HCT116 (cell line): ENCODE results near the gene CHSY3. TPM values are rescaled to one million over a fixed set of nuclear protein-coding genes. Genes with fewer than 3 reads are reported as not detected.

ENCODE experiments used
- ATAC-seq: fragments of 200-7000 bp; cut with Tn5 transposase; 2 replicates; pipeline ENCODE4 v1.9.1; 2020; ENCODE audit warnings: mild to moderate bottlenecking, moderate library complexity
- BruUV-seq: library from RNA; stranded (reverse); fragments of 400-500 nt; replicated peaks from 2 replicates; lab custom pipeline; 2021; lab: Mats Ljungman, UMichigan
- CTCF ChIA-PET: fragments of 300-600 bp; sonication (Branson Sonifier 250); formaldehyde crosslinking; loops from one replicate; lab custom pipeline; 2021; ENCODE audit warnings: antibody characterized with exemption; lab: Charles Lee
- POLR2A ChIA-PET: fragments of 300-600, 350-600 bp; sonication (Branson Sonifier 250); formaldehyde crosslinking; loops from one replicate; lab custom pipeline; 2021; ENCODE audit warnings: antibody characterized with exemption; lab: Charles Lee
- RAD21 ChIA-PET, 2 experiments: fragments of 300-600 bp; sonication (Branson Sonifier 250); formaldehyde crosslinking; loops; one replicate each; lab custom pipeline; 2023; ENCODE audit warnings: low total read pairs in 2 of 2; ENCODE audit not compliant: uncharacterized antibody in 2 of 2, unreplicated experiment in 2 of 2, low non-redundant PET in 1 of 2; lab: Charles Lee
- DNase-seq: peaks from one replicate; pipeline ENCODE4 v3.0.0-alpha.2; 2010; ENCODE audit warnings: low read depth, low spot score
- H2AFZ ChIP-seq: fragments of 200-600 bp; shearing (Covaris generic), sonication (generic); 2 replicates; pipeline ENCODE4 v1.6.1; 2017; ENCODE audit warnings: low read depth, mixed run types, mixed read lengths, antibody characterized with exemption, low read length; ENCODE audit not compliant: poor library complexity, severe bottlenecking
- H3K27ac ChIP-seq: 2 replicates; pipeline ENCODE4 v1.5.1; 2012; ENCODE audit warnings: low read depth, low read length
- H3K27me3 ChIP-seq: fragments of 200-600 bp; sonication (generic); 2 replicates; pipeline ENCODE4 v1.6.1; 2016; ENCODE audit warnings: mixed run types, low read length, mixed read lengths; ENCODE audit not compliant: insufficient read depth
- H3K36me3 ChIP-seq, 2 experiments: fragments of 200-500 bp in 1 of 2; fragments of 200-600 bp in 1 of 2; sonication (Bioruptor generic) in 1 of 2; sonication (generic) in 1 of 2; 2 replicates each; pipeline versions ENCODE4 v1.5.1 to v1.6.1; 2014 to 2016; ENCODE audit warnings: low read length in 2 of 2, inconsistent platforms in 1 of 2, mixed read lengths in 1 of 2, mixed run types in 1 of 2; ENCODE audit not compliant: insufficient read depth in 2 of 2, control insufficient read depth in 1 of 2
- H3K4me1 ChIP-seq, 2 experiments: fragments of 200-600 bp in 1 of 2; sonication (generic) in 1 of 2; 2 replicates each; pipeline versions ENCODE4 v1.5.1 to v1.6.1; 2012 to 2017; ENCODE audit warnings: low read length in 2 of 2, inconsistent platforms in 1 of 2, mild to moderate bottlenecking in 1 of 2, mixed read lengths in 1 of 2, mixed run types in 1 of 2, moderate library complexity in 1 of 2; ENCODE audit not compliant: insufficient read depth in 2 of 2, control insufficient read depth in 1 of 2
- H3K4me2 ChIP-seq: fragments of 200-600 bp; sonication (generic); 2 replicates; pipeline ENCODE4 v1.6.1; 2017; ENCODE audit warnings: mixed run types, low read length, mixed read lengths
- H3K4me3 ChIP-seq, 2 experiments: fragments of 200-600 bp in 1 of 2; sonication (generic) in 1 of 2; replicated peaks in 1 of 2; 2 replicates each; pipeline ENCODE4 v1.5.1; 2011 to 2016; ENCODE audit warnings: low read length in 2 of 2, control low read depth in 1 of 2, low read depth in 1 of 2, mild to moderate bottlenecking in 1 of 2, mixed read lengths in 1 of 2, mixed run types in 1 of 2
- H3K79me2 ChIP-seq: fragments of 200-600 bp; sonication (generic); 2 replicates; pipeline ENCODE4 v1.6.1; 2017; ENCODE audit warnings: mild to moderate bottlenecking, mixed run types, low read length, moderate library complexity, mixed read lengths; ENCODE audit not compliant: insufficient read depth
- H3K9ac ChIP-seq: fragments of 200-600 bp; sonication (generic); 2 replicates; pipeline ENCODE4 v1.6.1; 2016; ENCODE audit warnings: low read length, mixed read lengths
- H3K9me2 ChIP-seq: fragments of 200-600 bp; sonication (generic), shearing (Covaris generic); 2 replicates; pipeline ENCODE4 v1.6.1; 2017; ENCODE audit warnings: mixed run types, mild to moderate bottlenecking, moderate library complexity; ENCODE audit not compliant: insufficient read depth
- H3K9me3 ChIP-seq, 2 experiments: fragments of 200-500 bp in 1 of 2; fragments of 200-600 bp in 1 of 2; sonication (Bioruptor generic) in 1 of 2; sonication (generic) in 1 of 2; 2 replicates each; pipeline ENCODE4 v1.6.1; 2014 to 2017; ENCODE audit warnings: low read length in 2 of 2, mixed read lengths in 2 of 2, inconsistent platforms in 1 of 2, low read depth in 1 of 2, mild to moderate bottlenecking in 1 of 2, mixed run types in 1 of 2, moderate library complexity in 1 of 2; ENCODE audit not compliant: control insufficient read depth in 1 of 2, insufficient read depth in 1 of 2
- H4K20me1 ChIP-seq: fragments of 200-600 bp; sonication (generic), shearing (Covaris generic); 2 replicates; pipeline ENCODE4 v1.6.1; 2017; ENCODE audit warnings: mixed run types, mild to moderate bottlenecking, moderate library complexity; ENCODE audit not compliant: insufficient read depth
- ATF3 ChIP-seq: IDR thresholded peaks from 2 replicates; pipeline ENCODE4 v1.6.1; 2012
- CBX3 ChIP-seq: IDR thresholded peaks from 2 replicates; pipeline ENCODE4 v1.6.1; 2012; ENCODE audit warnings: low read depth
- EGR1 ChIP-seq: IDR thresholded peaks from 2 replicates; pipeline ENCODE4 v1.6.1; 2012; ENCODE audit warnings: low read depth
- ELF1 ChIP-seq: IDR thresholded peaks from 2 replicates; pipeline ENCODE4 v1.6.1; 2012; ENCODE audit warnings: low read depth, borderline replicate concordance
- EZH2phosphoT487 ChIP-seq: fragments of 200-600 bp; IDR thresholded peaks from 2 replicates; pipeline ENCODE4 v1.6.1; 2018; ENCODE audit warnings: antibody characterized with exemption, borderline replicate concordance
- FOSL1 ChIP-seq: IDR thresholded peaks from 2 replicates; pipeline ENCODE4 v1.6.1; 2012; ENCODE audit warnings: low read depth
- JUND ChIP-seq: IDR thresholded peaks from 2 replicates; pipeline ENCODE4 v1.6.1; 2012
- REST ChIP-seq: IDR thresholded peaks from 2 replicates; pipeline ENCODE4 v1.6.1; 2012; ENCODE audit warnings: low read depth
- SIN3A ChIP-seq: IDR thresholded peaks from 2 replicates; pipeline ENCODE4 v1.6.1; 2012; ENCODE audit warnings: low read depth
- intact Hi-C: fragments of 100-400 bp; cut with micrococcal nuclease; formaldehyde crosslinking; loops from 2 replicates; pipeline ENCODE4 v1.10.0; 2022
- total RNA-seq: library from RNA; stranded (reverse); gene quantifications from one replicate; pipeline ENCODE4 v1.2.1, GENCODE V29; 2021; ENCODE audit not compliant: unreplicated experiment

Gene CHSY3
- total RNA-seq, 1 experiment from 2014 or later: 2.3 TPM

GRCh38 chr5:129951039-129951438, 46.8 kb downstream of the CHSY3 start (continued):
- TF ChIP-seq SIN3A (no peak), ELF1 (no peak), REST (no peak)

GRCh38 chr5:129958581-129958980, 54.3 kb downstream of the CHSY3 start:
- Histone ChIP-seq H3K27ac (no peak overlapping the region), H4K20me1 (no peaks in the 10 kb centered on the region), H2AFZ (no peak overlapping the region), H3K4me2 (no peak overlapping the region), H3K4me1 (peaks cover 0 to 5% of the 10 kb centered on the region in 2 experiments; a peak in 1 of 4 replicates), H3K9me3 (no peaks in the 10 kb centered on the region), H3K36me3 (no peaks in the 10 kb centered on the region), H3K9me2 (no peaks in the 10 kb centered on the region), H3K9ac (no peak overlapping the region), H3K4me3 (no peak overlapping the region), H3K27me3 (no peaks in the 10 kb centered on the region), H3K79me2 (no peaks in the 10 kb centered on the region)
- ChIA-PET POLR2A (no interaction called here), RAD21 (no interaction called here), CTCF (no interaction called here)
- intact Hi-C loops: no loop called here
- no TSS peak for BruUV-seq
- no peak for ATAC-seq
- TF ChIP-seq ATF3 (no peak), EZH2phosphoT487 (no peak), FOSL1 (no peak), CBX3 (no peak), JUND (no peak), EGR1 (no peak)
- DNase-seq: no peak
